ENCODE data around the gene TCTN1. TPM values are rescaled to one million over a fixed set of nuclear protein-coding genes. Genes with fewer than 3 reads are reported as not detected.

Gene TCTN1
- total RNA-seq, 1 experiment from 2014 or later, result 11.1 TPM

GRCh38 chr12:110616471-110617115 lies 2.7 kb downstream of the TCTN1 start:
- Histone ChIP-seq H4K91ac (ENCODE audit: insufficient read length, low read depth, low read length) (no peak overlapping the region), H2BK5ac (ENCODE audit: insufficient read length, low read length) (no peak overlapping the region), H3K4ac (ENCODE audit: low read depth, low read length) (no peak overlapping the region), H3K27me3 (ENCODE audit: insufficient read depth, low read length) (no peaks in the 10 kb centered on the region), H3K56ac (ENCODE audit: insufficient read length, low read depth, low read length) (no peak overlapping the region), H3K4me1 (ENCODE audit: insufficient read depth, low read length) (no peaks in the 10 kb centered on the region), H2BK15ac (ENCODE audit: low read depth, low read length) (no peak overlapping the region), H3K18ac (ENCODE audit: insufficient read length, low read depth, low read length) (no peak overlapping the region), H2AFZ (ENCODE audit: low read length) (no peak overlapping the region), H3K27ac (ENCODE audit: insufficient read length, low read depth, low read length) (no peak overlapping the region), H2BK12ac (ENCODE audit: insufficient read length, low read depth, low read length) (no peak overlapping the region), H4K8ac (replicated peaks; ENCODE audit: insufficient read length, low read depth, low read length) (no peak overlapping the region), H2AK5ac (ENCODE audit: insufficient read length, low read length) (no peak overlapping the region), H3K23ac (ENCODE audit: insufficient read length, low read depth, low read length) (no peak overlapping the region), H3T11ph (ENCODE audit: low read length) (no peak overlapping the region), H2BK20ac (ENCODE audit: low read depth, low read length, poor library complexity, severe bottlenecking) (no peak overlapping the region), H3K4me2 (ENCODE audit: insufficient read depth, insufficient read length, low read length) (no peak overlapping the region), H3K23me2 (ENCODE audit: insufficient read length, low read depth, low read length, poor library complexity, severe bottlenecking) (peaks cover 5% of the 10 kb centered on the region), H3K79me2 (ENCODE audit: insufficient read depth, low read length) (no peaks in the 10 kb centered on the region), H4K5ac (ENCODE audit: insufficient read length, low read depth, low read length) (no peak overlapping the region), H3K9me3 (ENCODE audit: control insufficient read depth, low read depth, low read length) (no peaks in the 10 kb centered on the region), H2BK120ac (ENCODE audit: low read depth, low read length, poor library complexity, severe bottlenecking) (no peak overlapping the region), H4K20me1 (ENCODE audit: control insufficient read depth, insufficient read depth, insufficient read length) (no peaks in the 10 kb centered on the region), H3K9ac (ENCODE audit: extremely low read depth, insufficient read length, low read length) (no peak overlapping the region), H3K14ac (ENCODE audit: insufficient read depth, low read length) (no peak overlapping the region), H3K79me1 (ENCODE audit: insufficient read depth, low read depth, low read length, poor library complexity, severe bottlenecking) (no peaks in the 10 kb centered on the region)
- no peak for DNase-seq
- peaks cover 5 to 11% of the 10 kb centered on the region in 2 experiments for H3K4me1 Mint-ChIP-seq
- no peak overlapping the region for H3K27ac Mint-ChIP-seq
- no CpG with 5 or more reads among the region's 5 CpGs for WGBS (ENCODE audit: extremely low coverage, insufficient read length, low lambda C conversion rate)
- H3K9me3 Mint-ChIP-seq, result no peaks in the 10 kb centered on the region
- no peaks in the 10 kb centered on the region for H3K36me3 Mint-ChIP-seq (ENCODE audit: insufficient read depth in 1 of 3, low read depth in 3 of 3)
- H3K27me3 Mint-ChIP-seq (ENCODE audit: low read depth), result no peaks in the 10 kb centered on the region
- TF ChIP-seq CTCF (conservative IDR thresholded peaks at IDR 0.05), result no peak
- no peak overlapping the region for H3K4me3 Mint-ChIP-seq

Data from H9 (cell line).